ENCODE results near the gene CGNL1.

CGNL1 gene

DNA sequence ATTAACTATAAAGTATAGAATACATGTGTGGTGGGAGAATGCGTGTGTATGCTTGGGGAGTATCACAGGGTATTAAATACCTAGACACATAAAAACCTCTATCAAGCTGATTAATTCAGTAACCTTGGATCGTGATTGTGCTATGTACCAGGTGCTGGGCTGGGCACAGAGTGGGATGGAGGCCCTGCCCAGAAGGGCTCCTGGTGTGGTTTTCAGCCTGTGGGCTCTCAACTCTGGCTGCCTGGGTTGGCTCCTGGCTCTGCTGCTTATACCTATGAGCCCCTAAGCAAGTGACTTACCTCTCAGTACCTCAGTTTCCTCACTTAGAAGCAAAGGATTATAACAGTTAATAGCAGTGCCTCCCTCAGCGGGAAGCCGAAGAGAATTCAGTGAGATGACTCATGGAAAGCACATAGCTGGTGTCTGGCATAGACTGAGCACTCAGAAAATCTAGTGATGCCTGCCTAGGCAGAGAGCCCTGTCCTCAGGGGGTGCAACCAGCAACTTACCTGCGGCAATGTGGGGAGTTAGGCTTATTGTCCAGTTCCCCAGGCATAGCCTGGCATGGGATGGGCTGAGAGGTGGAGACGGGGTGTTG is 124.8 kb downstream of the CGNL1 start:
- DNase-seq = no peak

- DNase-seq = no peak
Observed at GRCh38 chr15:57502116-57502515, 125.8 kb downstream of the CGNL1 start.

DNA sequence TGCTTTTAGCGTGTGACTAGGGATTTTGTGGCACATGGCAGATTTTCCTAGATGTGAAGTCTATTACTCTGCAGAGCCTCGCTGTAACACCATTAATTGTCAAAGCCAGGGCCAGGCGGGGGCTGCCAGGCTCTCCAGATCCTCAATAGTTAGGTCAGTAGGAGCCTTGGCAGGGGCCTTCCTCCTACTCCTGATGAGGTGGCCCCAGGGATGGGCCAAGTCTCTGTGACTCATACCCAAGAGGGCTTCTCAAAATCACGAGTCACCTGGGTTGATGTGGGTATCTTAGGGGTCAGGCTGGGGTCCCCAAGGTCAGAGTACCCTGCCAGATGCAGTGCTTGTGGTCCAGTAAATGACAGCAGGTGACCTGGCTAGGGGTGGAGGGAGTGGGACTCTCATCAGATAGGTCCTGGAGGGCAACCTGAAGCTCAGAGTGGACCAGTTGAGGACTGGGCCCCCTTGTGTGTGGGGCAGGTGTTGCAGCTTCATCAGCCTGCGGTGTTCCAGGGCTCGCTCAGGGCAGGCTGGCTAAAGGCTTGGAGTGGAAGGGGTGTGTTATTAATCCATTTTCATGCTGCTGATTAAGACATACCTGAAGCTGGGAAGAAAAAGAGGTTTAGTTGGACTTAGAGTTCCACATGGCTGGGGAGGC is 126.9 kb downstream of the CGNL1 start:
- DNase-seq = no peak

DNA sequence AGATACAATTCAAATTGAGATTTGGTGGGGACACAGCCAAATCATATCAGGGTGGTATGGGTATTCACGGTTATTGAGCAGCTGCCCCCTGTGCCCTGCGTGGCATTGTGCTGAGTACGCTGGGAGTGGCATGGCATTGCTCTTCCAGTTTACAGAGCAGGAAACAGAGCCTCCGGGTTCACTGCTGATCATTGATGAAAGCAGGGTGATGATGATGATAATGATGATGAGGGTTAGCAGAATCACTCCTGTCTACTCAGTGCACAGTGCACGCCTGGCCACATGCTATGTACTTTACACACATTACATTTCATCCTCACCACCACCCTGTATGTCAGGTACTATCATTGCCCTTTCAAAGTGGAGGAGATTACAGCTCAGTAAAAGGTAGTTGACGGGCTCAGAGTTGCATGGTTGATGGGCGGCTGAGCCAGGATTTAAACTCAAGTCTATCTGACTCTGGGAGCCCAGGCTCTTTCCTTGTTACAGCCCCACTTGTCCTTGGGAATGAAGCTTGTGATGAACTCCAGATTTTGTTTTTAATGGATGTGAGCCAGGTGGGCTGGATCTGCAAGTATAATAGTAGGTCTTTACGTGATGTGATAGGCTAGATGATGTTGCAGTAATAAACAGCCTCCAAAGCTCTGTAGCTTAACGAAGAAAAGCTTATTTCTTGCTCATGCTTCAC is 127.8 kb downstream of the CGNL1 start:
- no peak for DNase-seq

GRCh38 chr15:57504599-57504940 is 128.3 kb downstream of the CGNL1 start:
- DNase-seq = no peak

DNA sequence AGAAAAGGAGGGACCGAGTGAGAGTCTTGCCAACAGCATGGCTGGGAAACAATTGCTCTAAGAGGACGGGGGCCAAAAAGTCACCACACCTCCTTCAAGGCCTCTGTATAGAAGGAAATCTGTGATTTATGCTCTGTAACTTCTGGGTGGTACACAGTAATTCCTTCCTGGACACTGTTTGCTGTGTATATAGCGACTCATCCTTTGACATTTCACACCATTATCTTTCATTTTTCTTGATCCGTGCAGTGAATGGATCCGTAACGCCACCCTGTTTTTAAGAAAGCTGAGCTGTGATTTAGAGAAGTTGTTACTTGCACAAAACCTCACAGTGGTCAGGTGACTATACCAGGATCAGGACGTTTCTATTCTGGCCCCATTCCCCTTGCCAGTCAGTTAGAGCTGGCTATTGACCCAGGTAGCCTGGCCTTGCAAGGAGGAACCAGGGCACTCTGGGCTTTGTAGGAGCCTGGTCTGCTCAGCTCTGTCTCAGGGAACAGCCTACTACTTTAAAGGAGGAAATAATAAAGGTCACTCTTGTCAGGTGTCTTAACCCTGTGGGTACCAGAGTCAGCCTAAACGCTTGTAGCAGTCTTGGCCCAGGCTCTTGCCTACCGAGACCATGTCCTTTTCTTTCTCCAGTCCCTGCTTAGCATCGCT is 128.9 kb downstream of the CGNL1 start:
- DNase-seq = no peak

DNA sequence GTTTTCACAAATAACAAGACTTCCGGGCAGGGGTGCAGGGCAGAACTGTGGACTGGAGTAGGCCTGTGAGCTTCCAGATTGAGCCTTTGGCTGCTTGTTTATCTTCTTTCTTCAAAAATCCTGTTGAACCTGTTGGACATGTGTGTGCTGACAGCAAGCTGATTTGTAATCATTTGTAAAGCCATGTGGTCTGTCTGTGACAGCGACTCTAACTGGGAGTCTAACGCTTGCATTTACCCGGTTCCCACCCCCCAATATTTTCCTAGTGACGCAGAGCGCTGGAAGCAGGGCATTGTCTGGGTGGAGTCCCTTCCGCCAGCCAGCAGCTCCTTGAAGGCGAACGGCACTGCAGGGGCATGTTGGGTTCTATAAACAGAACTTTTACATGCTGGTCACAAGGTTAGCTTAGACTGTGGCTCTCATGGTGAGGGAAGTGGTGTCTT is 129.7 kb downstream of the CGNL1 start:
- no peak for DNase-seq

DNA sequence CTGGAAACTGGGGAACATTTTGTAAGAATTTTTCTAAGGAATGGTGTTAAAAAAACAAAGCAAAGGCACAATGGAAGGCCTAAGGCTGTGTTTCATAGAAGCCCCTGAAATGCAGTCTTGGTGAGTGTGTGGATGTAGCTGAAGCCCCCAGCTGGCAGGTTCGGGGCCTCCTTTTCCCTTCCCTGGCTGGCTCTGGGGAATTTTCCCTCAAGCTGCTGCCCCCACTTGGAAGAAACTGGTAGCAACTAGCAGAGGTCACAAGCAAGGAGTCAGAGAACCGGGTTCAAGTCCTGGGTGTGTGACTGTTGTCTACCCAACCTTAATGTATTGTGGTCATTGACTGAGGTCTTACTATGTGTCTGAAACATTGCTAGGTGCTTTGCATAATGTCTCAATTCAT is 130.1 kb downstream of the CGNL1 start:
- no peak for DNase-seq

DNA sequence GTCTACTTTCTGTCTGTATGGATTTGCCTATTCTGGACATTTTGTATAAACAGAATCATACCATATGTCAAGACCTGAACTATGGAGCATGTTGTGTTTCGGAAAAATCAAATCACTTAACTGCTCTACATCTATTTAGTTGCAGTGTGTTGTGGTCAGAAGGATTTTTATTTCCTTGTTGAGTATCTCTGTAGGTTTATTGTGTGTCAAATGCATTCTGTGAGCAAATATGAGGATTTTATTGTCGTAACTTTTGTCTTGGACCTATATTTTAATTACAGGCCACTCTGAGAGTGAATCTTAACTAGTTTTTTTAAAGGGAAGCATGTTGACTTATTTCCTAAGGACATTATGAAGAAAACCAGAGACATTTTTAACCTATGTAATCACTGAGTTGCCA is 130.8 kb downstream of the CGNL1 start:
- DNase-seq = no peak

DNA sequence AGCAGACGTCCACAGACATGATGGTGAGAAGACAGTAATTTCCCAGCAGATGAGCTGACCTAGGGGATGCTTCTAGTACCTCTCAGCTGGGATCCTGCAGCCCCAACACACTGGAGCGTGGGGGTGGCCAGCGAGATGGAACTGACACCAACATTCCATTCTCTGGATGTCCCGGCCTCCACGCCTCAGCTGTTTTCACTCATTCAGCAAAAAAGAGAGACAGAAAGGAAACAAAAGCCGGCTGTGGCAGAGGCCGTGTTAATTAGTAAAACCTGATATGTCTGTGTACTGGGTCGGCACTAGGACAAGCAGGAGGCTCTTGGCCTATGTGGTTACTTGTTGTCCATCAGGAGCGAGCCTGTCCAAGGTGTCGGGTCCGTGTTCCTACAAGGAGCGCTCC is 132.8 kb downstream of the CGNL1 start:
- no peak for DNase-seq

- DNase-seq = no peak
Observed at GRCh38 chr15:57509965-57510364, 133.7 kb downstream of the CGNL1 start.

- DNase-seq = no peak
Observed at GRCh38 chr15:57510647-57511046, 134.3 kb downstream of the CGNL1 start.

DNA sequence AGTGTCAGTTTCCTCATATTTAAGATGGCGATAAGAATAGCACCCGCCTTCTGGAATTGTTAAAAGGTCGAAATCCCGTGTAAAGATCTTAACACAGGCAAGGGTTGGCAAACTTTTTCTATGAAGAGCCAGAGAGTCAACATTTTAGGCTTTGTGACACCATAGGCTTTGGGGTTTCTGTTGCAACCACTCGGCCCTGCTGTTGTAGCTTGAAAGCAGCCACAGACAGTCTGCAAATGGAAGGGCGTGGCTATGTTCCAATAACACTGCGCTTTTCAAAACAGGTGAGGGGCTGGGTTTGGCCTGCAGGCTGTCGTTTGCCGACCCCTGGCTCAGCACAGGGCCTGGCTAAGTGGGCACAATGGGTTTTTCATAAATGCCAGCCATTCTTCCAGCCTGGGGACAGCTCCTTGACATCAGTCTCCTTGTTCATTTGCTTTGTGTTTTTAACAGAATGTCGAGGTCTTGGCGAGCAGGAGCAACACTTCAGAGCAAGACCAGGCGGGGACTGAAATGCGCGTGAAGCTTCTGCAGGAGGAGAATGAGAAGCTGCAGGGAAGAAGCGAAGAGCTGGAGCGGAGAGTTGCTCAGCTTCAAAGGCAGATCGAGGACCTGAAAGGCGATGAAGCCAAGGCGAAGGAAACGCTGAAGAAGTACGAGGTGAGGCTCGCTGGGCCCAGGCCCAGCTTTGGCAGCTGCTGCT is 140.2 kb downstream of the CGNL1 start:
- DNase-seq = no peak

DNA sequence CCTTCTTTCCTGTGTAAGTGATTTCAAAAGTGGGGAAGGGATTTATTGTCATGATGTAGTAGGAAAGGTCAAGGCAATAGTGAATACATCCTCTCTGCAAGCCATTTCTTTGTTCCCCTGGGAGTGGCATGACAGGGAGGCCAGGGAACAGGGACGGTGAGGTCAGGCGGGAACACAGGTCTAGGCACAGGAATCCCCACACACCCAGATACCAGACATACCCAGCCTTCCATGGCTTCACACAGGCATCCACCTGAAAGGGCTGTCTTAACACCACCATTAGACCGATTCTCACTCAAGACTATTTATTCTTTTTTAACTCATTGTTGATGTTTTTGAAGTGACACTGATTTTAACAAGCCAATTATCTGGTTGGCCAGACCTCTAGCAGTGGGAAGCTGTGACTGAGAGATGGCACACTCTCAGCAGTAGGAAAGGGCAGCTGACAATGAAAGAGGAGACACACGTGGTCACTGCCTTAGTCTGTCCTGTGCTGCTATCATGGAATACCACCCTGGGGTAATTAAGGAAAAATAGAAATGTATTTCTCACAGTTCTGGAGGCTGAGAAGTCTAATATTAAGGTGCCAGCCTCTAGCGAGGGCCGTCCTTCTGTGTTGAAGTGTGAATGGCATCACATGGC is 140.8 kb downstream of the CGNL1 start:
- no peak for DNase-seq

DNA sequence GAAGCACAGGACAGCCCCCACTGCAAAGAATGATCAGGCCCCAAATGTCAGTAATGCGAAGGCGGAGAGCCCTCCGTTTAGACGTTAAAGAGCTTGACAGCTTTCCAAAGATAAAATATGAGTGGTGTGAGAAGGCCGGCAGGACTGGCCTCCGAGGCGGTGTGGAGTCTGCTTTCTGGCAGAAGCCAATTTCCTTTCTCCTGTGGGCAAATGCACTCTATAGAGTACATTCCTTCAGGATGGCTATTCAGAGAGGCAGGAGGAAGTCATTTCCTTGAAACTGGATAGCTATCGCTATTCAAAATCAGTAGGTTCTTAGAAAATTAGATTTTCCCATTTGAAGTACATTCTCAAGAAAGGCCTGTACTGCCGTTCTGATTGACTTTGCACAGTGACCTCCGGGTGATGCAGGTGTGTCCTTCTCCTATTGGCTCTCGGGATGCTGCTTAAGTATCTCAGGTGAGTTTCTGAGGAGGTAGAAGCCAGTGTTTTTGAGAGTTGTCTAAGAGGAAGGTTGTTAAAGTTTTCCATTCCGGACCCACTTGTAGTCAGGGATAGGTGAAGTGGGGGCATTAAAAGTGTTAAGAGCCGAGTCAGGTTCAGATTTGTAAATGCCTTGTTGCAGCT is 142.6 kb downstream of the CGNL1 start:
- no peak for DNase-seq

GRCh38 chr15:57519806-57520205 is 143.5 kb downstream of the CGNL1 start:
- no peak for DNase-seq

DNA sequence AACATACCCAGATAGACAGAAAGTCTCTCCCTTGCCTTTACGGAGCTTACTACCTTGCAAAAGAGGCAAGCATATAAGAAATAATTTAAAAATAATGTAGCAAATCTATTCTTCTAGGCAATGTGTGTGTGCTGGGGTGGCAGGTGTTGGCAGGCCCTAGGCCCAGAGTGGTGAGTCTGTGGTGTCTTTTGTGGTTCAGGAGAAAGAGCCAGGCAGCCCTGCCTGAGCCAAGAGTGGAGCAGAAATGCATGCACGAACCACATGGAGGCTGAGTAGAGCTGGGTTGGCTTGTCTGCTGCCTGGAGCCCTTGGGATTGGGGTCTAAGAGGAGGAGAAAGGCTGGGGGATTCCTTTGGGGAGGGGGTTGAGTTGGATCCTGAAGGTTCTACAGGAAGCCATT is 145.2 kb downstream of the CGNL1 start:
- no peak for DNase-seq

DNA sequence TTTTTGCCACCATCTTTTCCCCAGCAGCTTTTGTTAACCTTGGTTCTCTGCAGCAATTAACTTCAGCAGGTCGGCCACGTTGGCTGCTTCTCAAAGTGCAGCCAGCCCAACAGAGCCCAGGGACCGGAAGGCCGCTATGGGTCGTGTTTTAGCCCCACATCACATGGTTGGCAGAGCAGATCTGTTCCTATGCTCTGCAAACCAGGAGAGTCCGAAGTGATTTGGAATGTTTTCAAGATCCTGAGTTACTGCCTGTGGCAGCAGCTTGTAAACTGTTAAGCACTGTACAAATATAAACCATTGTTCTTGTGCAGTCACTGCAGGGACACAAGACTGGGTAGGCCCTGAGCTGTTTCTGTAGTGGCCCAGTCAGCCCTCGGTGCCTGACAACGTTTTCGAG is 145.8 kb downstream of the CGNL1 start:
- DNase-seq = no peak

DNA sequence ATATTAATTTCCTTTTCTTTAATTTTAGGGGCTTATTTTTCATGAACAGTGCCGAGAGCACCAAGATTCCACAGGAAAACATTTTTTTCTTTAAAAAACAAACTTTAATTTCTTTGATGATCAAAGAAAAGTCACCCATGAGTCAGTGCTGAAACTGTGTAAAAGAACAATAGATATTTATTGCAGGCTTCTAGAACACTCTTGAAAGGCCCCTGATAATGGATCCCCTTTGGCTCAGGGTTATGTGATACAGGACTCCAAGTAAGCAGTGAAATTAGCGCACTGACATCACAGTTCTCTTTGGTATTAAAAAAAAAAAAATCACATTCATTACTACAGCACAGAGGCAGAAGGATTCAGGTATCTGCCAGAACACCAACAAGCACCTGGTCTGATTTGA is 149.3 kb downstream of the CGNL1 start:
- no peak for DNase-seq

GRCh38 chr15:57526076-57526475 is 149.8 kb downstream of the CGNL1 start:
- DNase-seq = no peak

DNA sequence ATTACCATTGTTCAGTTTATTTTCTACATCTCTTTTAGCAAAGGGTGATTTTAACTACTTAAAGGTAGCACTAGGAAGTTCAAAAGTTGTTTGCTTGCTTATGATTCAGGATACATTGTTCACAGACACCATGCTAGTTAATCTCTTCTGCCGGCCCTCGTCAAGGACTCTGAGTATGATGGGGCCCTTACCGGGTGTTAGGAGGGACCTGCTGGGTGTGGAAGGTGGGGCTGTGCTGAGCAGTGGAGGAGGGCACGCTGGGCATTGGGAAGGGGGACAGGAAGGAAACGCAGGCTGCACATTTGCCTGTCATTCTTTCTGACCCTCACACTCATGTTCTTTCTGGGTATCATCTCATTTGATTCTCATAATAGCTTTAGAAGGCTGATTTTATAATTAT is 150.3 kb downstream of the CGNL1 start:
- DNase-seq = no peak

- DNase-seq = peak; percentile 61
Observed at GRCh38 chr15:57527382-57528091, 151.2 kb downstream of the CGNL1 start.
